ENCODE measurements around the gene CSTPP1. TPM values are rescaled to one million over a fixed set of nuclear protein-coding genes. Genes with fewer than 3 reads are reported as not detected.
"Not testable (repeated sequence)": the region's sequence is repeated elsewhere in the genome, so short reads cannot be mapped to it uniquely, and the experiment has no call there.

CSTPP1 gene
- total RNA-seq, 1 donor from 2014 or later = 34.3 TPM

- DNase-seq (ENCODE audit: low read depth) = no peak
These were observed 243.6 kb downstream of the CSTPP1 start for GRCh38 chr11:47180006-47180787.

GRCh38 chr11:47181271-47181670 lies 244.7 kb downstream of the CSTPP1 start:
- DNase-seq (ENCODE audit: low read depth) = no peak

- DNase-seq (ENCODE audit: low read depth) = no peak
These were observed 245.8 kb downstream of the CSTPP1 start for GRCh38 chr11:47182380-47182779.

GRCh38 chr11:47183031-47183856 lies 246.7 kb downstream of the CSTPP1 start:
- no peak for DNase-seq (ENCODE audit: low read depth)

- no peak for DNase-seq (ENCODE audit: low read depth)
These were observed 247.4 kb downstream of the CSTPP1 start for GRCh38 chr11:47183969-47184368.

- no peak for DNase-seq (ENCODE audit: low read depth)
These were observed 248.2 kb downstream of the CSTPP1 start for GRCh38 chr11:47184711-47185304.

- no peak for DNase-seq (ENCODE audit: low read depth)
These were observed 248.9 kb downstream of the CSTPP1 start for GRCh38 chr11:47185305-47186075.

GRCh38 chr11:47186076-47186699 lies 249.6 kb downstream of the CSTPP1 start, which contains the start of gene PACSIN3:
PACSIN3 (minus strand) TSS chr11:47186434; CDS start chr11:47182727, 3,707 bp downstream.
- no peak for DNase-seq (ENCODE audit: low read depth)

- DNase-seq (ENCODE audit: low read depth) = no peak
These were observed 250.4 kb downstream of the CSTPP1 start for GRCh38 chr11:47186700-47187695.

- DNase-seq (ENCODE audit: low read depth) = no peak
These were observed 251.2 kb downstream of the CSTPP1 start for GRCh38 chr11:47187723-47188122.

- DNase-seq (ENCODE audit: low read depth) = no peak
These were observed 251.7 kb downstream of the CSTPP1 start for GRCh38 chr11:47188259-47188658.

GRCh38 chr11:47189100-47189834 lies 252.7 kb downstream of the CSTPP1 start:
- DNase-seq (ENCODE audit: low read depth) = peak; percentile 88

GRCh38 chr11:47191137-47191536 lies 254.6 kb downstream of the CSTPP1 start:
- not testable (repeated sequence) for DNase-seq (ENCODE audit: low read depth)

GRCh38 chr11:47192111-47192510 lies 255.6 kb downstream of the CSTPP1 start:
- no peak for DNase-seq (ENCODE audit: low read depth)

GRCh38 chr11:47198161-47198560 lies 261.6 kb downstream of the CSTPP1 start:
- DNase-seq (ENCODE audit: low read depth) = not testable (repeated sequence)

GRCh38 chr11:47201015-47201414 lies 264.5 kb downstream of the CSTPP1 start:
- DNase-seq (ENCODE audit: low read depth) = no peak

GRCh38 chr11:47202576-47202975 lies 266.0 kb downstream of the CSTPP1 start:
- no peak for DNase-seq (ENCODE audit: low read depth)

- DNase-seq (ENCODE audit: low read depth) = no peak
These were observed 268.1 kb downstream of the CSTPP1 start for GRCh38 chr11:47204637-47204989.

GRCh38 chr11:47206577-47206976 lies 270.0 kb downstream of the CSTPP1 start:
- DNase-seq (ENCODE audit: low read depth) = not testable (repeated sequence)

Measured in renal cortical epithelial cell (primary cell).